Thyroid gland (tissue), 4 donors: Measurements from ENCODE around the gene DPP6. TPM values are rescaled to one million over a fixed set of nuclear protein-coding genes. Genes with fewer than 3 reads are reported as not detected.

Experiments used
- DNase-seq, 2 donors: peaks; one replicate each; pipeline ENCODE4 v3.0.0-alpha.2; 2019
- H3K27ac ChIP-seq, 3 donors: fragments of 200-600 bp; sonication (generic); 1 replicate in 2 of 3; 2 replicates in 1 of 3; pipeline ENCODE4 v1.5.1; 2016 to 2019; ENCODE audit warnings: mild to moderate bottlenecking in 1 of 3, moderate library complexity in 1 of 3
- H3K27me3 ChIP-seq: fragments of 200-600 bp; sonication (generic); one replicate; pipeline ENCODE4 v1.5.1; 2019
- H3K36me3 ChIP-seq, 2 donors: fragments of 200-600 bp; sonication (generic); one replicate each; pipeline ENCODE4 v1.5.1; 2016 to 2019
- H3K4me1 ChIP-seq, 2 donors: fragments of 200-600 bp; sonication (generic); one replicate each; pipeline ENCODE4 v1.5.1; 2017 to 2019
- H3K4me3 ChIP-seq, 3 donors: fragments of 200-600 bp; sonication (generic); replicated peaks in 1 of 3; 1 replicate in 2 of 3; 2 replicates in 1 of 3; pipeline ENCODE4 v1.5.1; 2016; ENCODE audit warnings: mild to moderate bottlenecking in 1 of 3
- H3K9me3 ChIP-seq: fragments of 200-600 bp; sonication (generic); one replicate; pipeline ENCODE4 v1.5.1; 2017
- CTCF ChIP-seq, 6 experiments: fragments of 200-600 bp in 3 of 6; fragments of 450-650 bp in 3 of 6; sonication (generic) in 3 of 6; IDR thresholded peaks; one replicate each; pipeline ENCODE4 v1.5.1; 2016 to 2019; ENCODE audit warnings: antibody characterized with exemption in 6 of 6, mild to moderate bottlenecking in 2 of 6, inconsistent platforms in 1 of 6, moderate library complexity in 1 of 6
- POLR2A ChIP-seq, 2 donors: fragments of 450-650 bp; IDR thresholded peaks; one replicate each; pipeline ENCODE4 v1.6.1; 2017; ENCODE audit warnings: antibody characterized with exemption in 2 of 2, mild to moderate bottlenecking in 2 of 2, moderate library complexity in 1 of 2
- WGBS, 2 donors: methylation state at CpG; one replicate each; pipeline ENCODE4 v1.1.5; 2017; 5-methylcytosine and 5-hydroxymethylcytosine counted together
- intact Hi-C: fragments of 100-400 bp; cut with DNase I; formaldehyde crosslinking; loops from one replicate; pipeline ENCODE4 v1.15.1; 2023
- total RNA-seq, 4 donors: library from RNA; depleted of rRNA; stranded (reverse); fragments of >200 nt; gene quantifications; one replicate each; pipeline ENCODE4 v1.2.3, GENCODE V29; 2016

The DPP6 gene
- total RNA-seq, 4 donors from 2014 or later: 50.7 to 97.7 (median 68.9) TPM

- Histone ChIP-seq H3K4me1 (peaks cover 0 to 8% of the 10 kb centered on the region in 2 donors), H3K27ac (no peak overlapping the region), H3K4me3 (no peak overlapping the region), H3K27me3 (no peaks in the 10 kb centered on the region), H3K9me3 (no peaks in the 10 kb centered on the region), H3K36me3 (no peaks in the 10 kb centered on the region)
- TF ChIP-seq CTCF (IDR thresholded peaks at IDR 0.05): no peak
- no peak for TF ChIP-seq POLR2A (IDR thresholded peaks at IDR 0.05)
- intact Hi-C loops: no loop called here
- DNase-seq: no peak
- WGBS, 2 donors: 88 to 89% methylated on average over 5 of the region's 5 CpGs
Observed at GRCh38 chr7:154837622-154838021, 785.4 kb downstream of the DPP6 start.

GRCh38 chr7:154840086-154840485 lies 787.9 kb downstream of the DPP6 start:
- intact Hi-C loops: no loop called here

GRCh38 chr7:154841731-154842331 lies 789.6 kb downstream of the DPP6 start:
- H3K4me3 ChIP-seq: no peak overlapping the region
- DNase-seq: no peak
- H3K9me3 ChIP-seq: no peaks in the 10 kb centered on the region
- H3K27me3 ChIP-seq: no peaks in the 10 kb centered on the region
- H3K4me1 ChIP-seq: peaks cover 0 to 9% of the 10 kb centered on the region in 2 donors
- WGBS, 2 donors: 52 to 62% methylated on average over 18 of the region's 18 CpGs
- intact Hi-C loops: no loop called here
- TF ChIP-seq CTCF (IDR thresholded peaks at IDR 0.05) (no peak), POLR2A (IDR thresholded peaks at IDR 0.05) (no peak)
- no peak overlapping the region for H3K27ac ChIP-seq
- no peaks in the 10 kb centered on the region for H3K36me3 ChIP-seq

More at GRCh38 chr7:154840086-154840485, 787.9 kb downstream of the DPP6 start:
- TF ChIP-seq CTCF (IDR thresholded peaks at IDR 0.05) (no peak), POLR2A (IDR thresholded peaks at IDR 0.05) (no peak)
- Histone ChIP-seq H3K36me3 (no peaks in the 10 kb centered on the region), H3K4me3 (no peak overlapping the region), H3K27me3 (no peaks in the 10 kb centered on the region), H3K27ac (no peak overlapping the region), H3K9me3 (no peaks in the 10 kb centered on the region), H3K4me1 (peaks cover 0 to 9% of the 10 kb centered on the region in 2 donors)
- no peak for DNase-seq
- WGBS, 2 donors: 85 to 89% methylated on average over 7 of the region's 7 CpGs

- TF ChIP-seq POLR2A (IDR thresholded peaks at IDR 0.05) (no peak), CTCF (IDR thresholded peaks at IDR 0.05) (no peak)
- intact Hi-C loops: no loop called here
- WGBS, 2 donors: 33 to 34% methylated on average over 6 of the region's 6 CpGs
- Histone ChIP-seq H3K4me1 (peaks cover 0 to 9% of the 10 kb centered on the region in 2 donors), H3K27ac (no peak overlapping the region), H3K4me3 (no peak overlapping the region), H3K36me3 (no peaks in the 10 kb centered on the region), H3K9me3 (no peaks in the 10 kb centered on the region), H3K27me3 (no peaks in the 10 kb centered on the region)
- no peak for DNase-seq
Observed at GRCh38 chr7:154842591-154842990, 790.4 kb downstream of the DPP6 start.

- no peak for TF ChIP-seq CTCF (IDR thresholded peaks at IDR 0.05)
- TF ChIP-seq POLR2A (IDR thresholded peaks at IDR 0.05): no peak
- Histone ChIP-seq H3K4me1 (peaks cover 0 to 9% of the 10 kb centered on the region in 2 donors), H3K9me3 (no peaks in the 10 kb centered on the region), H3K27me3 (no peaks in the 10 kb centered on the region), H3K36me3 (no peaks in the 10 kb centered on the region), H3K4me3 (no peak overlapping the region), H3K27ac (no peak overlapping the region)
- 83 to 97% methylated on average over 5 of the region's 5 CpGs for WGBS, 2 donors
- intact Hi-C loops: no loop called here
- no peak for DNase-seq
Observed at GRCh38 chr7:154843670-154844237, 791.6 kb downstream of the DPP6 start.
